ENCODE measurements around the gene TSR3.

DNA sequence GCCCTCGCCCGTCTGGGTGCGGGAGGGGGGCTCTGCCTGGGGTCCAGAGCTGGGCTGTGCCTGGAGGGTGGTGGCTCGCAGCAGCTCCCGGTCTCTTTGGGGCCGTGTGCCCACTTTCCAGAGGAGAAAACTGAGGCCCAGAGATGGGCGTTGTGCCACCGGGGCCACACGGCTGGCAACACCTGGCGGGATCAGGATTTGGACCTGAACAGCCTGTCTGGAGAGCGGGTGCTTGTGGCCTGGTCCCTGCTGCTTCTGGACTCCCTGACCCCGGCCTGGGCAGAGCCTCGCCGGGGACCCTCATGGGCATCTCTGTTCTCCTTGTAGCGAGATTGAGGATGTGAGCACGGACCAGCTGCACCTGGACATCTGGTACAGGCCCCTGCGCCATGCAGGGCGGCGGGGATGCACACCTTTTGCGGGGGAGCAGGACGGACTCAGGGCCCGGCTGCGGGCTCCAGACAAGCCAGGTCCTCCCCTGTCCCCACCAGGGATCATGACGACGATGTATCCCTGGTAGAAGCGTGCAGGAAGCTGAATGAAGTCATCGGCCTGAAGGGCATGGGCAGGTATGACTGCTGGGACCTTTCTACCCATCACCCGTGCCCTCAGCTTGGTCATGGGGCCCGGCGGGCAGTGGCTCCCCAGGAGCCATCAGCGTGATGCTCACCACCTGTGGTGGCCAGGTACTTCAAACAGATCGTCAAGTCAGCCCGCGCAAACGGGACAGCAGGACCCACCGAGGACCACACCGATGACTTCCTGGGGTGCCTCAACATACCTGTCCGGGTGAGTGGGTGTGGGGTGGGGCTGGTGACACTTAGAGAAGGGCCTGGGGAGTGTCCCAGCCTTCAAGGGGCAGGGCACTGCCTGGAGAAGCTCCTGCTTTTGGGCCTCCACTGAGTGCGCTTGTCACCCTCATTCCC lies 9.9 kb downstream of the TSR3 start:
- no peak for TF ChIP-seq CTCF (IDR thresholded peaks at IDR 0.05)
- TF ChIP-seq POLR2A (IDR thresholded peaks at IDR 0.05): no peak
